ENCODE measurements around the gene WDR74.

DNA sequence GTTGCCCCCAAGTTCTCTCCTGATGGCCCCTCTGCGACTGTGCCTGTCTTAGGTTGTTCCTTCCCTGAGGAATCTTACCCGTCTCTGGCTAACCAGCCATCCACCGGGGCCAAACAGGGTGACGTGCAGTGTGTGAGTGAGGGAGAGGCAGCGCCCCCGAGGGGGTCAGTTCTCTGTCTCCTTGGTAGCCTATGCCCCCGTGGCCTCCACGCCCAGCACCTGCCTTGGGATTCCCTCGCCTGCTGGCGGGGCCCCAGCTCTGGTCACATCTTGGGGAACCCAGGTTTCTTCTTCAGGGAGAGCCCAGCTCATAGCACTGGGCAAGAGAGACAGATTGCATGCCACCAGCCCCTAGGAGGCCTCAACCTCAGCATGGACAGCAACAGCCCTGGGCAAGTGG, 39.9 kb downstream of the WDR74 start:
- TF ChIP-seq, protein P1, sequence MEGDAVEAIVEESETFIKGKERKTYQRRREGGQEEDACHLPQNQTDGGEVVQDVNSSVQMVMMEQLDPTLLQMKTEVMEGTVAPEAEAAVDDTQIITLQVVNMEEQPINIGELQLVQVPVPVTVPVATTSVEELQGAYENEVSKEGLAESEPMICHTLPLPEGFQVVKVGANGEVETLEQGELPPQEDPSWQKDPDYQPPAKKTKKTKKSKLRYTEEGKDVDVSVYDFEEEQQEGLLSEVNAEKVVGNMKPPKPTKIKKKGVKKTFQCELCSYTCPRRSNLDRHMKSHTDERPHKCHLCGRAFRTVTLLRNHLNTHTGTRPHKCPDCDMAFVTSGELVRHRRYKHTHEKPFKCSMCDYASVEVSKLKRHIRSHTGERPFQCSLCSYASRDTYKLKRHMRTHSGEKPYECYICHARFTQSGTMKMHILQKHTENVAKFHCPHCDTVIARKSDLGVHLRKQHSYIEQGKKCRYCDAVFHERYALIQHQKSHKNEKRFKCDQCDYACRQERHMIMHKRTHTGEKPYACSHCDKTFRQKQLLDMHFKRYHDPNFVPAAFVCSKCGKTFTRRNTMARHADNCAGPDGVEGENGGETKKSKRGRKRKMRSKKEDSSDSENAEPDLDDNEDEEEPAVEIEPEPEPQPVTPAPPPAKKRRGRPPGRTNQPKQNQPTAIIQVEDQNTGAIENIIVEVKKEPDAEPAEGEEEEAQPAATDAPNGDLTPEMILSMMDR (IDR thresholded peaks at IDR 0.05), result no peak
- TF ChIP-seq POLR2AphosphoS5 (IDR thresholded peaks at IDR 0.05) (no peak), POLR2A (IDR thresholded peaks at IDR 0.05) (no peak)

Data from stomach (tissue), 4 donors.